ENCODE measurements around the gene CDH2. TPM values are rescaled to one million over a fixed set of nuclear protein-coding genes. Genes with fewer than 3 reads are reported as not detected.

Gene CDH2
- total RNA-seq, 1 donor from 2014 or later, result 363 TPM

DNA sequence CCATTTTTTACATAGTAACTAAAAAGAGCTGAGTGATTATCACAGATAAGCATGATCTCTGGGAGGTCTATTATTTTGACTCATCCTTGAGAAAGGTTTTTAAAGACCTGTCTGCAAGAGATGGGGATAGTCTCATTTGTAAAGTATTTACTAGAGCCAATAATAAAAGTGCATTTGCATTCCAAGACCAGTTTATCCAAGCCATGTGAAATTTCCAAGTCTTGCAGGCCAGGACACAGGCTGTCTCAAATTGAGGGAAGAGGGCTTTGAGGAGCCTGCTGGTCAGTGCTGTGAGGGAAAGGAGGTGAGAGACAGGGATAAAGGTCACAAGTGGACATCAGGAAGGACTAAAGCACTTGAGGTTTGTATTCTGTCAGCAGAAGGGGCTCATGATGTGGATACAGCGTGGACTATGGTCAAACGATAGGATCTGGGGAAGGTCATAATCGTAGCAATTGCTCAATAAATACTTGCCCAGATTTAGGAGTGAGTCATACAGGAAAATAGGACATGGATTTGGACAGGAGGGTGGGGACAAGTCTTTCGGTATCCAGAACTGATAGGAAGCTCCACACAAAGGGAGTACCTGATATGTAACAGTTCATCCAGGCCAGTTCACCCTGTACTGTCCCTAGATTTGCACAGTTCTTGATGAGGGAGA, 6.6 kb upstream of the CDH2 start:
- H3K9me3 Mint-ChIP-seq (ENCODE audit: unreplicated experiment), result no peaks in the 10 kb centered on the region
- H3K27ac ChIP-seq (ENCODE audit: low read depth, low read length), result peak overlapping the region; percentile 38
- H3K4me1 Mint-ChIP-seq (ENCODE audit: low read depth, unreplicated experiment), result peaks cover 11% of the 10 kb centered on the region
- DNase-seq (ENCODE audit: low read depth), result peak; percentile 41
- H3K4me3 Mint-ChIP-seq (ENCODE audit: unreplicated experiment), result no peak overlapping the region
- no peaks in the 10 kb centered on the region for H3K36me3 ChIP-seq (ENCODE audit: insufficient read depth, low read length)
- H3K4me1 ChIP-seq (ENCODE audit: insufficient read depth, low read length), result peaks cover 8% of the 10 kb centered on the region
- no peaks in the 10 kb centered on the region for H3K36me3 Mint-ChIP-seq (ENCODE audit: low read depth, unreplicated experiment)
- no peaks in the 10 kb centered on the region for H3K27me3 Mint-ChIP-seq (ENCODE audit: low read depth, unreplicated experiment)
- H4K20me1 ChIP-seq (ENCODE audit: insufficient read depth, low read length), result no peaks in the 10 kb centered on the region
- H3K27ac Mint-ChIP-seq (ENCODE audit: unreplicated experiment), result peak overlapping the region; percentile 81
- no peak overlapping the region for H2AFZ ChIP-seq (ENCODE audit: low read depth, low read length)
- H3K79me2 ChIP-seq (ENCODE audit: insufficient read depth, low read length), result peaks cover 15% of the 10 kb centered on the region
- H3K4me3 ChIP-seq (ENCODE audit: insufficient read depth, low read depth, low read length), result no peak overlapping the region
- H3K9me3 ChIP-seq (ENCODE audit: insufficient read depth, low read depth, low read length), result no peaks in the 10 kb centered on the region
- H3K4me2 ChIP-seq (ENCODE audit: low read length), result peak overlapping the region; percentile 45
- no peaks in the 10 kb centered on the region for H3K27me3 ChIP-seq (ENCODE audit: insufficient read depth, low read length)
- peak; percentile 94 for FAIRE-seq
- no peak overlapping the region for H3K9ac ChIP-seq (ENCODE audit: low read length)
- TF ChIP-seq, protein P1, sequence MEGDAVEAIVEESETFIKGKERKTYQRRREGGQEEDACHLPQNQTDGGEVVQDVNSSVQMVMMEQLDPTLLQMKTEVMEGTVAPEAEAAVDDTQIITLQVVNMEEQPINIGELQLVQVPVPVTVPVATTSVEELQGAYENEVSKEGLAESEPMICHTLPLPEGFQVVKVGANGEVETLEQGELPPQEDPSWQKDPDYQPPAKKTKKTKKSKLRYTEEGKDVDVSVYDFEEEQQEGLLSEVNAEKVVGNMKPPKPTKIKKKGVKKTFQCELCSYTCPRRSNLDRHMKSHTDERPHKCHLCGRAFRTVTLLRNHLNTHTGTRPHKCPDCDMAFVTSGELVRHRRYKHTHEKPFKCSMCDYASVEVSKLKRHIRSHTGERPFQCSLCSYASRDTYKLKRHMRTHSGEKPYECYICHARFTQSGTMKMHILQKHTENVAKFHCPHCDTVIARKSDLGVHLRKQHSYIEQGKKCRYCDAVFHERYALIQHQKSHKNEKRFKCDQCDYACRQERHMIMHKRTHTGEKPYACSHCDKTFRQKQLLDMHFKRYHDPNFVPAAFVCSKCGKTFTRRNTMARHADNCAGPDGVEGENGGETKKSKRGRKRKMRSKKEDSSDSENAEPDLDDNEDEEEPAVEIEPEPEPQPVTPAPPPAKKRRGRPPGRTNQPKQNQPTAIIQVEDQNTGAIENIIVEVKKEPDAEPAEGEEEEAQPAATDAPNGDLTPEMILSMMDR (IDR thresholded peaks at IDR 0.05; ENCODE audit: insufficient read depth, low read depth, low read length), result no peak
- TF ChIP-seq EZH2 (IDR thresholded peaks at IDR 0.05; ENCODE audit: insufficient read depth, low read length), result no peak

DNA sequence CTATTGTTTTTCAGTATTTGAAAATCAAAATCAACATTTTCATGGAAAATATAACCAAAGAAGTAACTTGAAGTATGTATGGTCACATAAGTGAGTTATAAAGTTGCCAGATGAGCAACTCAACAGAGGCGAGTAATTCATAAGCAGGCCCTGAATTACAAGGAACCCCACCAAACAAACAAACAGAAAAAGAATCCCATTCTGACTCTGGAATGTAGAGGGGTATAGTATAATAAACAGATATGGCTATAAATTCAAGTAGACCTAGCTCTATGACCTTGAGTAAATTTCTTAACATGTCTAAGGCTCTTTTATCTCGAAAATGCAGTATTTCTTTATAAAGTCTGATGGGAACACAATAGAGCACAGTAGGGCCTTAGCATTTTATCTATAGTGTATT, 4.7 kb upstream of the CDH2 start:
- Histone ChIP-seq H3K9ac (ENCODE audit: low read length) (no peak overlapping the region), H3K4me3 (ENCODE audit: insufficient read depth, low read depth, low read length) (no peak overlapping the region), H3K27me3 (ENCODE audit: insufficient read depth, low read length) (no peaks in the 10 kb centered on the region), H4K20me1 (ENCODE audit: insufficient read depth, low read length) (no peaks in the 10 kb centered on the region), H3K36me3 (ENCODE audit: insufficient read depth, low read length) (no peaks in the 10 kb centered on the region), H3K79me2 (ENCODE audit: insufficient read depth, low read length) (peaks cover 19% of the 10 kb centered on the region), H3K27ac (ENCODE audit: low read depth, low read length) (no peak overlapping the region), H2AFZ (ENCODE audit: low read depth, low read length) (no peak overlapping the region), H3K9me3 (ENCODE audit: insufficient read depth, low read depth, low read length) (no peaks in the 10 kb centered on the region), H3K4me1 (ENCODE audit: insufficient read depth, low read length) (peaks cover 8% of the 10 kb centered on the region), H3K4me2 (ENCODE audit: low read length) (no peak overlapping the region)
- peaks cover 11% of the 10 kb centered on the region for H3K4me1 Mint-ChIP-seq (ENCODE audit: low read depth, unreplicated experiment)
- TF ChIP-seq EZH2 (IDR thresholded peaks at IDR 0.05; ENCODE audit: insufficient read depth, low read length), result no peak
- TF ChIP-seq, protein P1 (IDR thresholded peaks at IDR 0.05; ENCODE audit: insufficient read depth, low read depth, low read length), result no peak
- H3K27ac Mint-ChIP-seq (ENCODE audit: unreplicated experiment), result no peak overlapping the region
- no peaks in the 10 kb centered on the region for H3K9me3 Mint-ChIP-seq (ENCODE audit: unreplicated experiment)
- H3K27me3 Mint-ChIP-seq (ENCODE audit: low read depth, unreplicated experiment), result no peaks in the 10 kb centered on the region
- no peak overlapping the region for H3K4me3 Mint-ChIP-seq (ENCODE audit: unreplicated experiment)
- no peak for DNase-seq (ENCODE audit: low read depth)
- no peaks in the 10 kb centered on the region for H3K36me3 Mint-ChIP-seq (ENCODE audit: low read depth, unreplicated experiment)
- FAIRE-seq, result no peak

DNA sequence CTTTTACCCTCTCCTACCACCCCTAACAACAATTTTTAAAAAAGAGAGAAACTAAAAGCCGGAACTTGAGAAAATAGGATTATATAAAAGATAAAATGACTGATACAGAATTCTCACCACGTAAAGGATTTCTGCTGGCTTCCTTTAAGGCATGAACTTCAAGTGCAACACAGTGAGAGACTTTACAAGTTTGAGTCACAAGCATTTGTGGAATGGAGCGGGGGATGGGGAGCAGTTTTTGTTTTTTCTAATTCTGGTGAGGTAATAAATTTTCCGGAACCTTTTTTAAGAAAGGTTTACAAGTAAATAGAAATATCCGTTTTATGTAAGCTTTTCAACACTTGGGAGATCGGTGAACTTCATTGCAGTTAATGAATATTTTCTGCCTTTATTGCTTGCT, 1.8 kb upstream of the CDH2 start:
- Histone ChIP-seq H3K27me3 (ENCODE audit: insufficient read depth, low read length) (no peaks in the 10 kb centered on the region), H3K9ac (ENCODE audit: low read length) (peak overlapping the region; percentile 98), H3K4me3 (ENCODE audit: insufficient read depth, low read depth, low read length) (peak overlapping the region; percentile 66), H4K20me1 (ENCODE audit: insufficient read depth, low read length) (peaks cover 24% of the 10 kb centered on the region), H3K4me1 (ENCODE audit: insufficient read depth, low read length) (peaks cover 5% of the 10 kb centered on the region), H3K79me2 (ENCODE audit: insufficient read depth, low read length) (peaks cover 48% of the 10 kb centered on the region), H3K27ac (ENCODE audit: low read depth, low read length) (peak overlapping the region; percentile 79), H2AFZ (ENCODE audit: low read depth, low read length) (no peak overlapping the region), H3K9me3 (ENCODE audit: insufficient read depth, low read depth, low read length) (no peaks in the 10 kb centered on the region), H3K4me2 (ENCODE audit: low read length) (peak overlapping the region; percentile 89), H3K36me3 (ENCODE audit: insufficient read depth, low read length) (no peaks in the 10 kb centered on the region)
- DNase-seq (ENCODE audit: low read depth) (peak; percentile 64), FAIRE-seq (peak; percentile 41)
- Mint-ChIP-seq H3K27ac (ENCODE audit: unreplicated experiment) (peak overlapping the region; percentile 70), H3K4me3 (ENCODE audit: unreplicated experiment) (peak overlapping the region; percentile 94), H3K27me3 (ENCODE audit: low read depth, unreplicated experiment) (no peaks in the 10 kb centered on the region), H3K36me3 (ENCODE audit: low read depth, unreplicated experiment) (no peaks in the 10 kb centered on the region), H3K4me1 (ENCODE audit: low read depth, unreplicated experiment) (peaks cover 10% of the 10 kb centered on the region), H3K9me3 (ENCODE audit: unreplicated experiment) (no peaks in the 10 kb centered on the region)
- no peak for TF ChIP-seq EZH2 (IDR thresholded peaks at IDR 0.05; ENCODE audit: insufficient read depth, low read length)
- TF ChIP-seq, protein P1 (IDR thresholded peaks at IDR 0.05; ENCODE audit: insufficient read depth, low read depth, low read length), result no peak
